ENCODE results near the gene GAS7.
A peak's percentile ranks its signal among the peaks of the same experiment; 100 is the strongest.

The GAS7 gene

GRCh38 chr17:10198509-10199249 is at the start of gene GAS7:
Gene GAS7 (minus strand): TSS chr17:10198606.
- DNase-seq = no peak

GRCh38 chr17:10247810-10248209 is 49.4 kb upstream of the GAS7 start:
- no peak for DNase-seq

- DNase-seq = no peak
Observed at GRCh38 chr17:10243883-10244844, 45.8 kb upstream of the GAS7 start.

GRCh38 chr17:10241781-10242180 is 43.4 kb upstream of the GAS7 start:
- DNase-seq = no peak

- no peak for DNase-seq
Observed at GRCh38 chr17:10238661-10239060, 40.3 kb upstream of the GAS7 start.

- DNase-seq = no peak
Observed at GRCh38 chr17:10234033-10234432, 35.6 kb upstream of the GAS7 start.

- DNase-seq = no peak
Observed at GRCh38 chr17:10233161-10233560, 34.8 kb upstream of the GAS7 start.

- no peak for DNase-seq
Observed at GRCh38 chr17:10229181-10229580, 30.8 kb upstream of the GAS7 start.

- DNase-seq = peak; percentile 22
Observed at GRCh38 chr17:10226930-10227695, 28.7 kb upstream of the GAS7 start.

- no peak for DNase-seq
Observed at GRCh38 chr17:10224582-10225195, 26.3 kb upstream of the GAS7 start.

GRCh38 chr17:10219193-10219592 is 20.8 kb upstream of the GAS7 start:
- DNase-seq = no peak

GRCh38 chr17:10217916-10218315 is 19.5 kb upstream of the GAS7 start:
- no peak for DNase-seq

GRCh38 chr17:10216213-10216938 is 18.0 kb upstream of the GAS7 start:
- DNase-seq = no peak

- DNase-seq = no peak
Observed at GRCh38 chr17:10215286-10215685, 16.9 kb upstream of the GAS7 start.

GRCh38 chr17:10211666-10212065 is 13.3 kb upstream of the GAS7 start:
- DNase-seq = no peak

- no peak for DNase-seq
Observed at GRCh38 chr17:10210151-10210574, 11.8 kb upstream of the GAS7 start.

- no peak for DNase-seq
Observed at GRCh38 chr17:10208604-10209193, 10.3 kb upstream of the GAS7 start.

GRCh38 chr17:10207153-10207552 is 8.7 kb upstream of the GAS7 start:
- no peak for DNase-seq

GRCh38 chr17:10205549-10206185 is 7.3 kb upstream of the GAS7 start:
- DNase-seq = no peak

- DNase-seq = no peak
Observed at GRCh38 chr17:10201680-10202079, 3.3 kb upstream of the GAS7 start.

GRCh38 chr17:10200645-10201044 is 2.2 kb upstream of the GAS7 start:
- no peak for DNase-seq
